ENCODE data around the gene UBE2N. TPM values are rescaled to one million over a fixed set of nuclear protein-coding genes. Genes with fewer than 3 reads are reported as not detected.

Gene UBE2N
- total and polyA plus RNA-seq, 2 donors (not counting 3 experiments of a cell fraction or from before 2014, with no cell fraction given) = 59.2 to 125 TPM

- FAIRE-seq (no peak), DNase-seq (ENCODE audit: low read depth, low spot score) (no peak)
- no peak overlapping the region for H3K9ac ChIP-seq (replicated peaks; ENCODE audit: extremely low read depth, insufficient read depth, low read length)
- H3K9me3 ChIP-seq (replicated peaks; ENCODE audit: control insufficient read depth, insufficient read depth, low read length) = no peaks in the 10 kb centered on the region
- H3K27me3 ChIP-seq (ENCODE audit: control insufficient read depth in 2 of 2, insufficient read depth in 2 of 2, low read length in 2 of 2) = peaks cover 0 to under 1% of the 10 kb centered on the region in 2 experiments
- dilution Hi-C loops (cut with MboI; ENCODE audit: extremely low pct_ligation_motif_present, low sequenced_read_pairs) (no loop called here), intact Hi-C loops (cut with micrococcal nuclease) (no loop called here)
- H3K27ac ChIP-seq (ENCODE audit: insufficient read depth, low read depth, low read length) = no peak overlapping the region
- no peak overlapping the region for H3K4me3 ChIP-seq (replicated peaks in 1 of 3; ENCODE audit: insufficient read depth in 1 of 3, low read depth in 1 of 3, low read length in 3 of 3)
- ChIA-PET CTCF (no interaction called here), POLR2A (no interaction called here)
- H3K79me2 ChIP-seq (ENCODE audit: control insufficient read depth, insufficient read depth, low read length) = no peaks in the 10 kb centered on the region
- no peak overlapping the region for H2AFZ ChIP-seq (ENCODE audit: low read depth, low read length)
- no peaks in the 10 kb centered on the region for H3K9me1 ChIP-seq (replicated peaks; ENCODE audit: control insufficient read depth, extremely low read depth, insufficient read depth, low read length)
- no peaks in the 10 kb centered on the region for H3K4me1 ChIP-seq (ENCODE audit: control insufficient read depth, extremely low read depth, insufficient read depth, low read length)
- H3K4me2 ChIP-seq (ENCODE audit: insufficient read depth, low read length) = no peak overlapping the region
- H3K36me3 ChIP-seq (ENCODE audit: control insufficient read depth in 2 of 2, extremely low read depth in 1 of 2, insufficient read depth in 2 of 2, low read length in 2 of 2) = no peaks in the 10 kb centered on the region
- no peak for TF ChIP-seq POLR2A (IDR thresholded peaks at IDR 0.05; ENCODE audit: low read depth, low read length)
- TF ChIP-seq CTCF (IDR thresholded peaks at IDR 0.05; ENCODE audit: extremely low read depth in 1 of 2, insufficient read depth in 1 of 2, low read depth in 1 of 2, low read length in 2 of 2) = no peak
- TF ChIP-seq EZH2 (IDR thresholded peaks at IDR 0.05; ENCODE audit: borderline replicate concordance, low read depth, low read length, severe bottlenecking) = no peak
- no peak for TF ChIP-seq MYC (IDR thresholded peaks at IDR 0.05; ENCODE audit: low read depth, low read length)
- no peak for TF ChIP-seq POLR2AphosphoS5 (IDR thresholded peaks at IDR 0.05; ENCODE audit: insufficient read depth, low read depth, low read length)
- no peak for TF ChIP-seq GATA2 (IDR thresholded peaks at IDR 0.05; ENCODE audit: insufficient read depth, insufficient read length, low read depth, low read length)
- no peak for TF ChIP-seq FOS (IDR thresholded peaks at IDR 0.05; ENCODE audit: borderline replicate concordance, insufficient read depth, low read length)
- TF ChIP-seq MAX (IDR thresholded peaks at IDR 0.05; ENCODE audit: insufficient read depth, insufficient read length) = no peak
- TF ChIP-seq JUN (IDR thresholded peaks at IDR 0.05; ENCODE audit: borderline replicate concordance, insufficient read depth, insufficient read length, low read depth) = no peak
- BruUV-seq (replicated peaks) = no TSS peak
- no peaks in the 10 kb centered on the region for H4K20me1 ChIP-seq (replicated peaks; ENCODE audit: control insufficient read depth, extremely low read depth, insufficient read depth, low read length)
Observed at GRCh38 chr12:93459097-93459496, 17.4 kb upstream of the UBE2N start.

Data from endothelial cell of umbilical vein (primary cell).